ENCODE results near the gene EML1.
"Not testable (repeated sequence)": the region's sequence is repeated elsewhere in the genome, so short reads cannot be mapped to it uniquely, and the experiment has no call there.

EML1 gene

DNA sequence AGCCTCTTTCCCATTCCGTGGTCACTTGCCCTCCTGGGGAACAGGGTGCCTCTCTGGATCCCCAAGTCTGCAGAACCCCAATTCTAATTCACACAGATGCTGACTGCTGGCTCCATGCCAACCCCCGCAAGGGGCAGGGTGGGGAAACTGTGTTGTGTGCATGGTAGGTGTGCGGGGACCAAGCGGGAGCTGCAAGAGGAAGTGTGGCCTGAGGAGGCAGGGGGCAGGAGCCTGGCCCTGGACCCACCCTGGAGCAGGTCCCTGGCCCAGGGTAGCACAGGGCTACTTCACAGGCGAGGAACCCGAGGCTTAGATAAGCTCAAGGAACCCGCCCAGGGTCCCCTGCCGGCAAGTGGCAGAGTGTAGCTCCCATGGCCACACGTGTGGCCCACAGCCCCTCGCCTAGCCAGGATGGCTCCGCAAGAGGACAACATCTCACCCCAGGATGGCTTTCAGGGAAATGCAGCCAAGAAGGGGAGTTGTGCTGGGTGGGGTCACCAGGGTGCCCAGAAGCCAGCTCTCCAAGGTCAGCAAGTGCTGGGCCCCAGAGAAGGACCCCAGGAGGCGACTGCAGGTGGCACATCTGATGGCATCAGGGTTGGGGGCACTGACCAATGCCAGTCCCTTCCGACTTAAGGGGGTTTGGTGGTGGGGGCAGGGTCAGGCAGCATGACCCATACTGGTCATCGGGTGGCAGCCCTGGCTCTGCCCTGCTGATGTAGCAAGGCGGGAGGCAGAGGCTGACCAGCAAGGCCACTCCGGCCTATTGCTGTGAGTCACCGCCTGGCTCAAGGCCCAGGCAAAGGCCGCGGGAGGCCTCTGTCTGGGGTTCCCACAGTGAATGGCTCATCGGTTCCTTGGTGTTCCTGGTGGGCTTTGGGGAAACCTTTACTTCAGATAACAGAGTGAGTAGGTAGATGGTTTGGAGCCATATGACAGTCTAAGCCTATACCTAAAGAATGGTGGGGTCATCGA, 37.3 kb upstream of the EML1 start:
- no peak for DNase-seq

DNA sequence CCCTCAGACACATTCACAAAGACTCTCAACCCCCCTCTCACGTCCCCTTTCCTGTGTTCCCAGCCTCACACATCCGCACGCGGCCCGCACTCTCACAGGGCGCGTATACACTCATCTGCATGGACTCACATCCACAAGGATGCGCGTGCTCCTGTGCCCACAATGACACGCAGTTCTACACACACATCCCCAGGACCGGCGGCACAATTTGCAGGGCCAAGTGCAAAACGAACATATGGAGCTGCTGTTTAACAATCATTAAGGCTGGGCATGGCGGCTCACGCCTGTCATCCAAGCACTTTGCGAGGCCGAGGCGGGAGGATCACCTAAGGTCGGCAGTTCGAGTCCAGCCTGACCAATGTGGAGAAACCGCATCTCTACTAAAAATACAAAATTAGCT, 36.4 kb upstream of the EML1 start:
- DNase-seq = no peak

DNA sequence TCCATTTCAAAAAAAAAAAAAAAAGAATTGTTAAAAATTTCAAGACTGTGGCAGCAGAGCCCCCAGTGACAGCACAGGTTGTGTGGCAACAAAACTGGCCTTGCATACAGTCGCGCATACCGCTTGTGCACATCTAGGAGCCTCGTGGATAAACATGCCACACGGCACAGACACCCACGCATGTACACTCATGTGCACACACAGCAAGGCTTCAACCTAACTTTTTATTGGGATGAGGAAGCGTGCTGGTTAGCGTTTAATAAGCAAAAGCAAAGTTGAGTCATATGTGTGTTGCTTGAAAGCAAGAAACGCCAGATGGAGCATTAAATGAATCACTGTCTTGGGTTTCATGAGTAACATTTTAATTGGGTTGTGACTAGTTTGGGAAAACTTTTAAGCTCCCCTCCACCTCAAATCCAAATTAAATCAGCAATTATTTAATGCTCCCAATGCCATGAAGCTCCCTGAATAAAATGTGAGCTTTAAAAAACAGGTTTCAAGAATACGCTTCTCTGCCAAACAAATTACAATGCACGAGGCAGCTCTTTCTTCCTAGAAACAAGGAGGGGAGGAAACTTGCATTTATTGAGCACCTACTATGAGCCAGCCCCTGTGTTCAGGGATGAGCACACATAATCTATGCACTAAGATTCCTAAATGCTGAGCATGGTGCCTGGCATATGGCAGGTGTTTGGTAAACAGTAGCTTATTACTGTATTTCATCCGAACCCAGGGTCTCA, 35.7 kb upstream of the EML1 start:
- DNase-seq = no peak

DNA sequence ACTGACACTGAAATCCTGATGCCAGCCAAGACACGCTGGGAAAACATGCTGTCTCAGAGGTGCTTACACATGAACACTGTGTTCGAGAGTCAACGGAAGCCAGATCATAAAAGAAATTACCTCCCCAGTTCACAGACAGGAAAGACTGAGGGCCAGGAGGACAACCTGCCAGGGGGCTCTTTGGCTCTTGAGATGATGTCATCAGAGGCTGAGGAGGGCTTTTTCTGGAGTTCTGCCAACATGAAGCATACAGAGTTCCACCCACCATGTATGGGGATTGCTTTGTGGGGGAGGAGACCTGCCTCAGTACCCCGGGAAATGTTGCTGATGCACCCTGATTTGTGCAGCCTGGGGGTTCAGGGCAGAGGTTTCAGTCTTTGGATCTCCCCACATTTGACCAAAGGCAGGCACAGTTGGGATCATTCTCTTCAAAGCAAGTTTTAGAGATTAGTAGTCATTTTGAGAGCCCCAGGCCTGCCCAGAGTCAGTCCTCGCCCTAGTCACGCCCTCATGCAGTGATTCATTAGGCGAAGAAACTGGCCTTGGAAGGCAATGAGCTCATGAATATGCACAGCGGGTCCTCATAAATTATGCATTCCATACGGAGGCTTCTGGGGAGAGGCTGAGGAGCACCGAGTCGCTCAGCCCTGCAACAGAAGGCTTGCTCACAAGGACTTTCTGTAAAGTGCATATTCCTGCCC, 34.9 kb upstream of the EML1 start:
- no peak for DNase-seq

DNA sequence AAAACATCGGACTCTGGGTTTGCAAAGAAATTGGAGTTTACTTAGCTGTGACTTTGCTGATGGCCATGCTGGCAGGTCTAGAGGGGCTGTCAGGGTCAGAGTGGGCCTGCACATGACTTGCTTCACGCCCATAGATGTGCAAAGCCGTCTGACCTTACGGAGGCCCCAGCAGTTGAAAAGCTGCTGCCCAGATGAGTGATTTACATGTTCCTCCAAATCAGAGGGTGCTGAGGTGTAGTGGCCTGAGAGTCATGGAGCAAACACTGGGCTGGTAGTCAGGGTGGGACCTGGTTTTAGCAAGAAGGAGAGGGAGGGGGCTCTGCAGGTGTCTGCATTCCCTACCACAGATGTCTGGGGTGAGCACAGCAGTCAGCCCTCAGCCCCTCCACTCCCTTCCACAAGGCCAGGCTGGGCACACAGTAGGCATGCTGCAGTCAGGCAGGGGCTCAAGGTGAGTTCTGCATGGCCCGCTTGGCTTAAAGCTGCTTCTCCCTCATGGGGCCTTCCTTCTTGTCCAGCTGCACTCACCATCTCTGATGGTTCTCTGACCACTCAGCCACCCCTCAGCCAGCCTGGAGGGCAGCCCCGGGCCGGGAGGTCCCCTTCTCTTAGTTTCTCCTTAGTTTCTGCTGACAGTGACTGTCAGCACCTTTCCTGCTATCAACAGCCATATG, 34.2 kb upstream of the EML1 start:
- DNase-seq = no peak

DNA sequence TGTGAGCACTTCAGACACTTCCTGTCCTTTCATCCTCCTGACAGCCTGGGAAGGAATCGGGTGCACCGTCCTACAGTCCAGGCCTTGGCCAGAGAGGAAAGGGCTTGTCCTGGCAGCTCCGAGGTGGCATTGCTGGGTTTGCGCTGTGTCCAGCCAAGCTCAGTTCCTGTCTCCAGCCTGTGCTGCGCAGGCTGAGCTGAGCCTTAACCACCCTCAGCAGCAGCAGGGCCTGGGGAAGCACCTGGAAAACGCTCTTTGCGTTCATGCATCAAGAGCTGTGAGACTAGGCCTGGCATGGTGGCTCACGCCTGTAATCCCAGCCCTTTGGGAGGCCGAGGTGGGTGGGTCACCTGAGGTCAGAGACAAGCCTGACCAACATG, 33.7 kb upstream of the EML1 start:
- DNase-seq = no peak

DNA sequence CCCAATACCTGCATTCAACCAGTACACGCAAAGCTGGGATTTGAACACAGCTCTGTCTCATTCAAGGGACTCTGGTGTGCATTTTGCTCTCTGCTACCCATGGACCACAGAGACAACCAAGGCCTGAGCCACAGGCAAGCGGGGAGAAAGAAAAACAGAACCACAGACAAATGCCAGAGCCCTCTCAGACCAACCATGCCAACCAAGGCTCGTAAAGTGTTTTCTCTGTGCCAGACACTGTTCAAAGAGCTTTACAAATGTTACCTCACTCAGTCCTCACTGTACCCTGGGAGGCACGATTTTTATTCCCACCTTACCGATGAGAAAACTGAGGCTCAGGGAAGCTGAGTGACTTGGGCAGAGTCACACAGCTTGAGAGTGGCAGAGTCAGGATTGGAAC, 32.4 kb upstream of the EML1 start:
- no peak for DNase-seq

DNA sequence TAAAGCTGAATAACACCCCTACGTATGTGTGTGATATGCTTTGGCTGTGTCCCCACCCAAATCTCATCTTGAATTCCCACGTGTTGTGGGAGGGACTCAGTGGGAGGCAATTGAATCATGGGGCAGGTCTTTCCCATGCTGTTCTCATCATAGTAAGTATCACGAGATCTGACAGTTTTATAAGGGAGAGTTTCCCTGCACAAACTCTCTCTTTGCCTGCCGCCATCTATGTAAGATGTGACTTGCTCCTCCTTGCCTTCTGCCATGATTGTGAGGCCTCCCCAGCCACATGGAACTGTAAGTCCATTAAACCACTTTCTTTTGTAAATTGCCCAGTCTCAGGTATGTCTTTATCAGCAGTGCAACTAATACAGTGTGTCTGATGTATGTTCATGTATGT, 30.3 kb upstream of the EML1 start:
- DNase-seq = not testable (repeated sequence)

DNA sequence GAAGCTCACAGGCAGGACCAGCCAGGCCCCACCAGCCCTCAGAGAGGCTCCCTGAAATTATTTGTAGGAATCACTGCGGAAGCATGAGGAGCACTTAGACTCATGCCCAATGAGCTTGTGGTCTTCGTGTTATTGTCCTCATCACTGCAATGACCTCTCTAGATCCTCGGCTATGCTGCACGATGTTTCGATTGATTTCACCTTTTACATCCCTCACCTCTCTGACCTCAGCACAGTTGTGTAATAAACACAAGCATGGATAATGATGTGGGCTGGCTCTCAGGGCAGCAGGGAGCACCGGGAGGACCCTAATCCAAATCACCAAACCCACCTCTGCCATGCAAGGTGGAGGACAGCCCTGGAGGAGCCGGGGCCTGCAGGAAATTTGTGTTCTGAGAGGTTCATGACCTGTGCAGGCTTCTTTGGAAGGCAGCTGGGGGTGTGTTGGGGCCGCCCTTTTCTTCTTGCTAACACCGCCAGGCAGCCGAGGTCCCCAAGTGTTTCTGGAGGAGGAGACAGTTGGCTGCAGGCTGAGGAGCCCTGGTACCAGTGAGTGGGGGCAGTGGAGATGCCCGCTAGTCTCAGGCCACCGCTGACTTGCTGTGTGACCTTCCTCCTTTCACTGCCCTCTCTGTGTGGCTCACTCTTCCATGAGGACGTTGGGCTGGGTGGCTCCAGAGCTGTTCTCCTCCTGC, 29.5 kb upstream of the EML1 start:
- no peak for DNase-seq

DNA sequence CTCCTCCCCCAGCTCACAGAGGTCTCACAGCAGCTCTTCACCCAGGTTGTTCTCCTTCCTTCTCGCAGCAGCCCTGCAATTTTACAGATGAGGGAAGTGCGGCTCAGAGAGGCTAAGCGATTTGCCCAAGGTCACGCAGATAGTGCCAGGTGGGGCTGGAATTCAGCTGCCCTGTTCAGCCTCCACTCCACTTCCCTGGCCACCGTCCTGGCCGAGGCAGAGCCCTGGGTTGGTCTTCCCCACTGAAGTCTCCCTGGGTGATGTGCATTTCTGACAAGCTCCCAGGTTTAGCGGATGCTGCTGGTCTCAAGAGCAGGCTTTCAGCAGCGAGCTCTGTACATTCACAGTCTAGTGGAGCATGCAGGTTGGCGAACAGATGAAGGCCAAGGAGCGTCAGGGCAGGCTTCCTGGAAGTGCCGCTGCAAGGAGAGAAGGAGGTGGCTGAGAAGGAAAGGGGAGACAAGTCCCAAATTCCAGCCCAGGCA, 28.9 kb upstream of the EML1 start:
- DNase-seq = no peak

DNA sequence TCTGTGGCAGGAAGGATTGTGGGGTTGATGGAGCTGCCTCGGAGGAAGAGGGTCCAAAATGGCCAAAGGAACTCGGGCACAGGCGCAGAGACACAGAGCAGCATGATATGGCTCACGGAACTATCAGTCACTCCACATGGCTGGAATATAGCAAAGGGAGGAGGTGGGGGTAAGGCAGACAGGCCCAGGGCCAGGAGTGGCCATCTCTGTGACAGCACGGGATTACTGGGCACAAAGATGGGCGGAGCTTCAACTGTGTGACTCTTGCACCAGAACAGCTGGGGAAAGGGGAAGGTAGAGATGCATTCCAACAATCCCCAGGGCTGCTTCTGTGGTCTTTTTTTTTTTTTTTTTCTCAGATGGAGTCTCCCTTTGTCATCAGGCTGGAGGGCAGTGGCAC, 24.8 kb upstream of the EML1 start:
- DNase-seq = no peak

DNA sequence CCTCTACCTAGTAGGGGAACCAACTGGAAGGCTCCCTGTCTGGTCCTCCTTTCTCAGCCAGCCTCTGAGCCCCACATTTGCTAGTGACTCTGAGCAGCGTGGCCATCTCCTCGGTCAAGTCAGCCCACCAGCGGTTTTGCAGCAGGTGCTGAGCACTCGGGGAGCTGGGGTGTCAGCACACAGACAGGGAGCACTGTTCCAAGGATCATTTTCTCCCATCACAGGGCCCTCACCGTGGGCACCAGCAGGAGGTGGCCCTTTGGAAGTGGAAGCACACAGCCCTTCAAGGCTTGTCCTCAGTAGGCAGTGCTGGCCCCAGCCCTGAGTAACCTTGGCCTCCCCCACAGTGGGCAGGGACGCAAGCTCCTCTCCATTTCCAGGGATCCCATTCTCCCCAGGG, 24.1 kb upstream of the EML1 start:
- no peak for DNase-seq

DNA sequence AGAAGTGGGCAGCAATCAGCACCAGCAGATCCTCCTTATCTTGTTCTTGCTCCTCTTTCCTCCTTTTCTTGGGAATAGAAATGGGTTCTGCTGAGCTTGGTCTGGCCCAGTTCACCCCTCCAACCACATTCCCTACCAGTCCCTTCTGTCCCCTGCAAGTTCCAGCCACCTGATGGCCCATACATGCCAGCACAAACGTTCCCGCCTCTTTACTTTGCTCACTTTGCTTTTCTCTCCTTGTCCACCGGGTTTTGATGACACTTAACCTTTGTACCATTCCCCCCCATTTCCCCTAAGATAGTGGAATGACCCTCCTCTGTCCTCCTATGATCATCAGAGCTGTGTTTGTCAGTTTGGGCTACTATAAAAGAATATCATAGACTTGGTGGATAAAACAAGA, 23.4 kb upstream of the EML1 start:
- no peak for DNase-seq

DNA sequence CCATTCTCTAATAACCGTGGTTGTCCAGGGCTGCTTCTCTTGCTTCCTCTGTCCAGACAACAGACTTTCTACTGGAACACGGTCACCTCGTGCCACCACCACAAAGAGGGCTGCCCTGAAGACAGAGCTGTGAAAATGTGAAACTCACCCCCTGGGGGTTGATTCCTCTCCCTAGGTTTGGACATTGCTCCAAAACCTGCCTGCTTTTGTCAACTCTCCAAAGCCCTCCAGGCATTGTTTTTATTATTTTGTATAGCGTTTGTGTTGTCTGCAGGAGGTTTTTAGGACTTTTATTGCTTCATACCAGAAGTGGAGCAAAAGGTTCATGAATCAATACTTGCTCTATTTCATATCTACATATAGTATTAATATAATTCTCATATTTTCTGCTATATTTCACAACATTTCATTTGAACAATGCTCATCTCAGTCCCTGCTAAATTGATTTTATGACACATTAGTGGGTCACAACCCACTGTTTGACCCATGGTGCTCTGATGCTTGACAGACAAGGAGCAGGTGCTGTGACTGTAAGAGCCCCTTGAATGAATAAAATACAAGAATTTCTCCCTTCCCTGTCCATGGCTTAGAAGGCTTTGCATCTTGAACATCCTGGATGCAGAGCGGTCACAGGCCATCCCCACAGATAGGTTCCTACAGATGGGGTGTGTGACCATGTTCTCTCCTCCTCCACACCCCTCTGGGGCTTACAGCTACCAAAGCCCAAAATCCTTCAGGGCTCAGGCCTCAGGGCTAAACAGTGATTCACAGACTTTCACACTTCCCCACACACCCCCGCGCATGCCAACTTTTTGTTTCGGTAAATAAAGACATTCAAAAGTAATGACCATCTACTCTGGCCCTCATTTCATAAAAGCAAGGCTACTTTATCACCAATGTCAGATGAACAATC, 20.6 kb upstream of the EML1 start:
- no peak for DNase-seq

DNA sequence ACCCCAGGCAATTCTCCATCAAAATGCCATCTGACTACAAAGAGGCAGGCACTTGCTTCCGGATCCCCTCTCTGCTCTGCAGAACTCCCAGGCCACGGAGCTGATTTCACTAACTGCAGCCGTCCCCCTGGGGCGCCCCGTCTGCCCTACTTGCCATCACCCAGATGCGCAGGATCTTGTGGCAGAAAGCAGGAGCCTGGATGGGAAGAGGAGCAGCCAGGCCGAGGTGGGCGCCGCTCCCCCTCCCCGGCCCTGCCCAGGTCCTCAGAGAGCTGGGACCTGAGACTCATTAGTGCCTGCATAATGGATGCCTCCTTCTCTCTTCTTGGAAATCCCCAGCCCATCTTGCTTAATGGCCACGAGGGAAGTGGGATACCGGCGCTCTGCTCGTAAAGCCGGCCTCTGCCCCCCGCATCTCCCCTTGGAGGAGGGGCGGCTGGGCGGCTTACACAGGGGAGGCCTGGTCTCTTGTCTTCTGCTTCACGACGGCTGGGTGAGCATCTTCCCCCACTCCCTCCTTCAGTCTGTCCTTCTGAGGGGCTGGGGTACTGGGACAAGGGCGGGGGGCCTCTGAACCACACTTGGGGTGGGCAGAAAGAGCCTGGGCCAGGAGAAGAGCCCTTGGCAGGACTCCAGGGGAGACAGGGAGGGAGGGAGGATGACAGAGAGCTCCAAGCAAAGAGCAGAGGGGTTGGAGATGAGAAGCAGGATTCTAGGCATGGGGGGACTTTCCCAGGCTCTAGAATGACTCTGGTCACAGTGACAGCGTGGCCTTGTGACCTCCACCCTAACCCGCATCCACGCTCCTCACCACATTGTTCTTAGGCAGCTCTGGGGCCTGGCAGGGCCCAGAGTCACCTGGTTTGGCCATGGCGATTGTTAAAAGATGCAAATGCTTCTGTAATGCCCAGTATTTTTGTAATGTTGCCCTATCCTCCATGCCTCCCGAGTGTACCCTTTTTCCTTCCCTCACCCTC, 19.4 kb upstream of the EML1 start:
- DNase-seq = no peak

DNA sequence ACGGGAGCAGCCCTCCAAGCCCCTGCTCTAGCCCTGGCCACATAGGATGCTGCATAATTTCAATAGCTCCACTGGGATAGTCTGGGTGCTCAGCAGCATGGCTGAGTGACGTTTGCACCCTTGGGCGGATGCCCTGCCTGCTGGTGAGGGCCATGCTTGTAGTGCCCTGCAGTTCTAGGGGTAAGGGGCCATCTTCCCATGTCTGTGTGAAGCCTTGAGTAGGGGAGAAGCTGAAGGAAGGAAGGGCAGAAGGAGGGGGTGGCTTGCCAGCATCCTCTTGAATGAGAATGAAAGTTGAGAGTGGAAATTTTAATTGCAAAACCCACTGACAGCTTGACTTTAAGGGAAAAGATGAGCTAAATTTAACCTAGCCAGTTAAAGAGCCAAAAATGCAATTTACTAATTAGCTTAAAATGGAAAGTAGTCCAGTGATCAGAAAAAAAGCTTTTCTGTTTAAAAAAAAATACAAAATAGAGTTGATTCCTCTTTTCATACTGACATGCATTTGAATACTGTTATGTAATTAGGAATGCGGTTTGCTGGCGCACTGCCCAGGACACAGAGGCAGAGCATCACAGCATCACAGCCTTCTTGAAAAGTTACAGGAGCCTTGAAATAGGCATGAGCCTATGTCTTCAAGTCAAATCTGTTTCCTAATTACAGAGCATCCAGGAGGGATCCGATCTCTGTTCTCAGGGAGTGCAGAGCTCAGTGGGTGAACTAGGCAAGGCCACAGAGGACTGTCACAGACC, 18.5 kb upstream of the EML1 start:
- no peak for DNase-seq

DNA sequence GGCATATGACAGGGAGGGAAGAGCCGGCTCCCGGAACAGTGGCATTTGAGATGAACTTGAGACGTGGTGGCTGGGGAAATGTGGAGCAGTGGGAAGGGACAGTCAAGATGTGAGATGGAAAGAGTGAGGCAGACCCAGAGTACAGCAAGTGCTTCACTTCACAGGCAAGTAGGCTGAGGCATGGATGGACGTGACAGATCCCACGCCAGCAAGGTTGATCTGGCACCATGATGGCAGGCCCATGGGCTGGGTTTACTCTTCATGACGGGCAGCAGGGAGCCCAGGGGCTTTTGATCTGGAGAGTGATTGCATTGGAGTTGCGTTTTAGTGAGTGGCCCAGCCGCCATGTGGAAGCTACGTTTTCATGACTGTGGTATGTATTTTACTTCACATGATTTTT, 17.9 kb upstream of the EML1 start:
- DNase-seq = no peak

DNA sequence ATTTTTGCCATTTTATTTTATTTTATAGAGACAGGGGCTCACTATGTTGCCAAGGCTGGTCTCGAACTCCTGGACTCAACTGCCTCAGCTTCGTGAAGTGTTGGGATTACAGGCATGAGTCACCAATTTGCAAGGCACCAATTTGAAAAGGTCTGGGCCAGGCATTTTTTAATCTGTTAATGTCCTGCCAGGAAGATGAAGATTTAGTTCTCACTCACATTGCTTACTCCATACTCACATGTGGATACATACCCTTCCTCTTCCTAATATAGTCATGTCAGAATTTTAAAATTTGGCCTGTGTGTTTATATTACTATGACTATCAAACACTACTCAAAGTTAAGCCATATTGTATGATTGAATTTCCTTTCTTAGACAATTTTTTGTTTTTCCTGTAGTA, 15.3 kb upstream of the EML1 start:
- DNase-seq = no peak

DNA sequence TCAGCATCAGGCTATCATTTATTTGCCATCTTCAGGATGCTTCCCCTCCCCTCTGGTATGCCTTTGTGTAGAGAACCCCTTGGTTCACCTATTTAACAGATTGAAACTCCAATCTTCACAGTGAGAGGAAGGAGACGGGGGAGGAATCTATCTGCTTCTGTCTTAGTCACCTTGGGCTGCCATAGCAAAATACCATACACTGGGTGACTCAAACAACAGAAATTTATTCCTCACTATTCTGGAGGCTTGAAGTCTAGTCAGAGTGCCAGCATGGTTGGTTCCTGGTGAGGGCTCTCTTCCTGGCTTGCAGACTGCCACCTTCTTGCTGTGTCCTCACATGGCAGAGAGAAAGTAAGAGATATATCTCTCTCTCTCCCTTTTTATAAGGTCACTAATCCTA, 13.5 kb upstream of the EML1 start:
- DNase-seq = no peak

Measured in CD4-positive, alpha-beta T cell treated with Interleukin-12 subunit alpha and Interleukin-12 subunit beta, for 1 hour (primary cell).